H1 (cell line): ENCODE results near the gene CCDC107. TPM values are rescaled to one million over a fixed set of nuclear protein-coding genes. Genes with fewer than 3 reads are reported as not detected.

Experiments
- CTCF ChIA-PET: fragments of 300-600 bp; sonication (Branson Sonifier 250); formaldehyde crosslinking; loops from one replicate; lab custom pipeline; 2021; ENCODE audit not compliant: partially characterized antibody; lab: Charles Lee
- POLR2A ChIA-PET: fragments of 300-600 bp; sonication (Branson Sonifier 250); formaldehyde crosslinking; loops from one replicate; lab custom pipeline; 2021; ENCODE audit warnings: inconsistent platforms; ENCODE audit not compliant: partially characterized antibody; lab: Charles Lee
- DNase-seq, 2 experiments: peaks; one replicate each; pipeline versions ENCODE4 v3.0.0 to v3.0.0-alpha.2; 2010 to 2022; ENCODE audit warnings: low spot score in 2 of 2, low read depth in 1 of 2, mixed read lengths in 1 of 2
- FAIRE-seq: peaks from 2 replicates; lab custom pipeline; 2011; peaks lifted over from hg19 to GRCh38; lab: Jason Lieb, UNC
- H2AFZ ChIP-seq: 2 replicates; pipeline ENCODE4 v1.8.1; 2012; ENCODE audit warnings: low read length, inconsistent platforms
- H2AK5ac ChIP-seq: 2 replicates; pipeline ENCODE4 v1.6.1; 2013; ENCODE audit warnings: low read depth, low read length
- H2BK120ac ChIP-seq: replicated peaks from 2 replicates; pipeline ENCODE3; 2013; ENCODE audit warnings: low read depth, low read length, inconsistent platforms
- H2BK12ac ChIP-seq: 2 replicates; pipeline ENCODE4 v1.6.1; 2013; ENCODE audit warnings: low read depth, low read length
- H2BK15ac ChIP-seq: 2 replicates; pipeline ENCODE4 v1.6.1; 2013; ENCODE audit warnings: low read length
- H2BK20ac ChIP-seq: 2 replicates; pipeline ENCODE4 v1.6.1; 2013; ENCODE audit warnings: low read length
- H2BK5ac ChIP-seq: 2 replicates; pipeline ENCODE4 v1.6.1; 2013; ENCODE audit warnings: low read depth, low read length
- H3K14ac ChIP-seq: 2 replicates; pipeline ENCODE4 v1.6.1; 2013; ENCODE audit warnings: inconsistent platforms; ENCODE audit not compliant: insufficient read length
- H3K18ac ChIP-seq: 2 replicates; pipeline ENCODE4 v1.6.1; 2013; ENCODE audit warnings: low read length; ENCODE audit errors: extremely low read depth
- H3K23ac ChIP-seq: 2 replicates; pipeline ENCODE4 v1.6.1; 2013; ENCODE audit warnings: inconsistent platforms; ENCODE audit not compliant: insufficient read length
- H3K23me2 ChIP-seq: 2 replicates; pipeline ENCODE4 v1.6.1; 2013; ENCODE audit warnings: low read depth, low read length
- H3K27ac ChIP-seq: 2 replicates; pipeline ENCODE4 v1.6.1; 2011; ENCODE audit warnings: low read depth, low read length, inconsistent platforms
- H3K27me3 ChIP-seq, 4 experiments: replicated peaks in 1 of 4; 1 replicate in 1 of 4; 2 replicates in 3 of 4; pipeline versions ENCODE4 v1.6.1 to v1.8.1; 2011 to 2013; ENCODE audit warnings: low read length in 3 of 4, mild to moderate bottlenecking in 3 of 4, inconsistent platforms in 2 of 4, mixed read lengths in 2 of 4, moderate library complexity in 1 of 4; ENCODE audit not compliant: control insufficient read depth in 3 of 4, insufficient read depth in 3 of 4; ENCODE audit errors: extremely low read depth in 1 of 4
- H3K36me3 ChIP-seq, 4 experiments: 2 replicates each; pipeline versions ENCODE4 v1.6.1 to v1.8.1; 2011 to 2013; ENCODE audit warnings: mild to moderate bottlenecking in 4 of 4, low read length in 3 of 4, moderate library complexity in 2 of 4, control low read depth in 1 of 4, inconsistent platforms in 1 of 4; ENCODE audit not compliant: insufficient read depth in 4 of 4, control insufficient read depth in 2 of 4
- H3K4ac ChIP-seq: replicated peaks from 2 replicates; pipeline ENCODE3; 2013; ENCODE audit warnings: low read length, low read depth, mixed read lengths, inconsistent platforms; ENCODE audit not compliant: insufficient read length
- H3K4me1 ChIP-seq, 4 experiments: replicated peaks in 1 of 4; 1 replicate in 1 of 4; 2 replicates in 3 of 4; pipeline versions ENCODE4 v1.6.1 to v1.8.1; 2011 to 2013; ENCODE audit warnings: low read length in 3 of 4, inconsistent platforms in 2 of 4, mixed read lengths in 1 of 4; ENCODE audit not compliant: insufficient read depth in 4 of 4, control insufficient read depth in 3 of 4
- H3K4me2 ChIP-seq, 2 experiments: 2 replicates each; pipeline versions ENCODE4 v1.6.1 to v1.8.1; 2011 to 2013; ENCODE audit warnings: low read depth in 2 of 2, low read length in 2 of 2, control low read depth in 1 of 2, inconsistent platforms in 1 of 2, mild to moderate bottlenecking in 1 of 2; ENCODE audit not compliant: insufficient read depth in 1 of 2
- H3K4me3 ChIP-seq, 4 experiments: fragments of 200-600, 300-600 bp in 1 of 4; sonication (generic), shearing (Covaris generic), sonication (Bioruptor Twin) in 1 of 4; 2 replicates each; pipeline versions ENCODE4 v1.5.1 to v1.8.1; 2011 to 2016; ENCODE audit warnings: low read length in 4 of 4, low read depth in 3 of 4, control low read depth in 2 of 4, inconsistent platforms in 2 of 4, mild to moderate bottlenecking in 2 of 4, mixed read lengths in 1 of 4, moderate library complexity in 1 of 4; ENCODE audit not compliant: insufficient read depth in 2 of 4; ENCODE audit errors: extremely low read depth in 1 of 4
- H3K56ac ChIP-seq: replicated peaks from 2 replicates; pipeline ENCODE3; 2013; ENCODE audit warnings: low read depth, mild to moderate bottlenecking, mixed read lengths, low read length, inconsistent platforms; ENCODE audit not compliant: insufficient read length
- H3K79me1 ChIP-seq: 2 replicates; pipeline ENCODE4 v1.6.1; 2013; ENCODE audit warnings: low read depth, low read length, control low read depth
- H3K79me2 ChIP-seq, 2 experiments: 2 replicates each; pipeline versions ENCODE4 v1.6.1 to v1.8.1; 2012 to 2013; ENCODE audit warnings: low read length in 2 of 2, mild to moderate bottlenecking in 2 of 2, inconsistent platforms in 1 of 2; ENCODE audit not compliant: insufficient read depth in 2 of 2, control insufficient read depth in 1 of 2
- H3K9ac ChIP-seq, 4 experiments: replicated peaks in 1 of 4; 1 replicate in 1 of 4; 2 replicates in 3 of 4; pipeline versions ENCODE4 v1.6.1 to v1.8.1; 2011 to 2013; ENCODE audit warnings: low read depth in 3 of 4, low read length in 3 of 4, control low read depth in 2 of 4, mild to moderate bottlenecking in 2 of 4, moderate library complexity in 2 of 4, inconsistent platforms in 1 of 4; ENCODE audit errors: extremely low read depth in 1 of 4
- H3K9me3 ChIP-seq, 2 experiments: 2 replicates each; pipeline versions ENCODE4 v1.6.1 to v1.8.1; 2012 to 2013; ENCODE audit warnings: mild to moderate bottlenecking in 2 of 2, moderate library complexity in 2 of 2, control low read depth in 1 of 2, inconsistent platforms in 1 of 2, low read depth in 1 of 2, low read length in 1 of 2, mixed read lengths in 1 of 2; ENCODE audit not compliant: insufficient read depth in 2 of 2
- H4K20me1 ChIP-seq, 2 experiments: replicated peaks in 1 of 2; 2 replicates each; pipeline versions ENCODE3 to v1.8.1; 2011 to 2013; ENCODE audit warnings: inconsistent platforms in 2 of 2, low read length in 2 of 2, mild to moderate bottlenecking in 1 of 2; ENCODE audit not compliant: insufficient read depth in 2 of 2, control insufficient read depth in 1 of 2
- H4K5ac ChIP-seq: 2 replicates; pipeline ENCODE4 v1.6.1; 2013; ENCODE audit warnings: low read length, low read depth, mixed read lengths, inconsistent platforms; ENCODE audit not compliant: insufficient read length
- H4K8ac ChIP-seq: 2 replicates; pipeline ENCODE4 v1.8.0; 2013; ENCODE audit warnings: mild to moderate bottlenecking, moderate library complexity, low read length, inconsistent platforms; ENCODE audit not compliant: insufficient read depth; ENCODE audit errors: extremely low read depth
- H4K91ac ChIP-seq: replicated peaks from 2 replicates; pipeline ENCODE3; 2013; ENCODE audit warnings: low read length, mixed read lengths, inconsistent platforms; ENCODE audit not compliant: insufficient read length
- CEBPB ChIP-seq: IDR thresholded peaks from 2 replicates; pipeline ENCODE4 v1.6.1; 2012; ENCODE audit warnings: low read depth, low read length
- CHD2 ChIP-seq: IDR thresholded peaks from 2 replicates; pipeline ENCODE4 v1.6.1; 2012; ENCODE audit warnings: low read length, improper control_type of control experiment
- CREB1 ChIP-seq: IDR thresholded peaks from 2 replicates; pipeline ENCODE4 v1.6.1; 2012; ENCODE audit warnings: inconsistent platforms
- EGR1 ChIP-seq: IDR thresholded peaks from 2 replicates; pipeline ENCODE4 v1.6.1; 2011; ENCODE audit warnings: low read depth, low read length, borderline replicate concordance
- FOSL1 ChIP-seq: IDR thresholded peaks from 2 replicates; pipeline ENCODE4 v1.6.1; 2011; ENCODE audit warnings: mild to moderate bottlenecking, low read depth, low read length, moderate library complexity; ENCODE audit not compliant: insufficient read depth
- GTF2F1 ChIP-seq: IDR thresholded peaks from 2 replicates; pipeline ENCODE4 v1.6.1; 2012; ENCODE audit warnings: low read depth, low read length, improper control_type of control experiment, borderline replicate concordance
- JUND ChIP-seq: IDR thresholded peaks from 2 replicates; pipeline ENCODE4 v1.6.1; 2011; ENCODE audit warnings: mild to moderate bottlenecking, improper control_type of control experiment, low read length
- KDM4A ChIP-seq: IDR thresholded peaks from one replicate; pipeline ENCODE4 v1.7.1; 2012; ENCODE audit warnings: low read depth, mild to moderate bottlenecking, moderate library complexity, low read length, inconsistent platforms; ENCODE audit not compliant: severe bottlenecking
- KDM5A ChIP-seq: fragments of 200-600 bp; IDR thresholded peaks from 2 replicates; pipeline ENCODE4 v1.7.1; 2012; ENCODE audit warnings: mild to moderate bottlenecking, low read length, inconsistent platforms, mixed read lengths
- MAFK ChIP-seq: IDR thresholded peaks from 2 replicates; pipeline ENCODE4 v1.6.1; 2012; ENCODE audit warnings: low read depth, mild to moderate bottlenecking, improper control_type of control experiment, low read length
- SIRT6 ChIP-seq: IDR thresholded peaks from one replicate; pipeline ENCODE4 v1.7.1; 2012; ENCODE audit warnings: low read length, inconsistent platforms
- SP2 ChIP-seq: IDR thresholded peaks from 2 replicates; pipeline ENCODE4 v1.6.1; 2012; ENCODE audit warnings: mild to moderate bottlenecking, low read length, inconsistent platforms
- SUZ12 ChIP-seq: fragments of 200-600 bp; sonication (generic); IDR thresholded peaks from 2 replicates; pipeline ENCODE4 v1.6.1; 2012; ENCODE audit warnings: mild to moderate bottlenecking, inconsistent platforms, low read length, moderate library complexity, mixed read lengths
- WGBS, 2 experiments: shearing (Covaris generic) in 1 of 2; methylation state at CpG; one replicate each; pipeline versions ENCODE4 v1.1.6 to v1.1.7; 2013 to 2015; ENCODE audit warnings: low lambda C conversion rate in 2 of 2, mixed read lengths in 2 of 2, inconsistent platforms in 1 of 2, low coverage in 1 of 2, missing lambda C conversion rate in 1 of 2; ENCODE audit not compliant: insufficient replicate concordance in 2 of 2, insufficient coverage in 1 of 2, insufficient read length in 1 of 2; ENCODE audit errors: extremely low coverage in 1 of 2, missing lambda C conversion rate in 1 of 2; 5-methylcytosine and 5-hydroxymethylcytosine counted together
- polyA plus RNA-seq, 7 experiments: library from polyadenylated mRNA; depleted of rRNA in 3 of 7; stranded (reverse) in 5 of 7; unstranded in 2 of 7; fragments of >200 nt in 5 of 7; fragments of 200-250 nt in 2 of 7; gene quantifications; 1 replicate in 5 of 7; 2 replicates in 1 of 7; 4 replicates in 1 of 7; pipeline versions ENCODE4 v1.2.1 to v1.2.3, GENCODE V29; 2011 to 2013; ENCODE audit warnings: missing spikeins in 2 of 7, mixed read lengths in 2 of 7
- total RNA-seq: library from RNA; stranded (reverse); fragmentation: NEBNext Ultra II Directional; extraction: Animal tissue kit (Norgen Biotek cat#: 25700); gene quantifications from 2 replicates; pipeline ENCODE4 v1.2.1, GENCODE V29; 2021

Gene CCDC107
- total and polyA plus RNA-seq, 2 of the 8 experiments (the other 6 are each of a cell fraction or from before 2014, with no cell fraction given) = 8.2 to 9.0 TPM

DNA sequence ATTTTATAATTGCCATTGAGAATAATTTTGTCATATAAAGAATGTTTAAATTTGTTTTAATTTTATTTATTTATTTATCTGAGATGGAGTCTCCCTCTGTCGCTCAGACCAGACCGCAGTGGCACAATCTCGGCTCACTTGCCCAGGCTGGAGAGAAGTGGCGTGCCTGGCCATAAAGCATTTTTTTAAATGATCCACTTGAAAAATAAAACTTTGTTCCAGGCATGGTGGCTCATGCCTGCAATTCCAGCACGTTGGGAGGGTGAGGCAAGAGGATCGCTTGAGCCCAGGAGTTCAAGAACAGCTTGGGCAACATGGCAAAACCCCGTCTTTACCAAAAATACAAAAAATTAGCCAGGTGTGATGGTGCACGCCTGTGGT lies 5.3 kb upstream of the CCDC107 start:
- POLR2A ChIA-PET = interaction anchor here (0.8 to 1.4 kb wide), 2 partner anchors 31 to 49 kb away, joined by 3 read pairs; no protein-coding TSS in a partner anchor
- Histone ChIP-seq H3K23ac (no peak overlapping the region), H3K56ac (no peak overlapping the region), H3K4me3 (no peak overlapping the region), H2BK20ac (no peak overlapping the region), H4K91ac (no peak overlapping the region), H2BK120ac (no peak overlapping the region), H3K9ac (no peak overlapping the region), H2BK12ac (no peak overlapping the region), H3K14ac (no peak overlapping the region), H4K20me1 (no peaks in the 10 kb centered on the region), H3K4me2 (no peak overlapping the region), H2AK5ac (no peak overlapping the region), H3K79me1 (no peaks in the 10 kb centered on the region), H3K18ac (no peak overlapping the region), H2AFZ (no peak overlapping the region), H3K23me2 (peaks cover 8% of the 10 kb centered on the region), H3K27ac (no peak overlapping the region), H3K36me3 (no peaks in the 10 kb centered on the region), H4K8ac (no peak overlapping the region), H4K5ac (no peak overlapping the region), H2BK5ac (no peak overlapping the region), H3K4me1 (peaks cover 2 to 17% (median 12%) of the 10 kb centered on the region in 4 experiments; a peak in 6 of 7 replicates), H3K9me3 (no peaks in the 10 kb centered on the region), H3K4ac (no peak overlapping the region), H2BK15ac (no peak overlapping the region), H3K79me2 (no peaks in the 10 kb centered on the region), H3K27me3 (peaks cover 0 to 7% (median 0%) of the 10 kb centered on the region in 4 experiments; a peak in 1 of 7 replicates)
- TF ChIP-seq MAFK (no peak), GTF2F1 (no peak), SIRT6 (no peak), CHD2 (no peak), CREB1 (no peak), EGR1 (no peak), SP2 (no peak), JUND (no peak), KDM5A (no peak), KDM4A (no peak), SUZ12 (no peak), CEBPB (no peak), FOSL1 (no peak)
- CTCF ChIA-PET = interaction anchor here (15.9 kb wide), 1 partner anchor 40 kb away, joined by 347 read pairs; the partner anchor contains the start of gene TPM2
- FAIRE-seq = no peak
- 86% methylated on average over 8 of the region's 8 CpGs; no CpG with 5 or more reads in 1 of the 2 experiments for WGBS, 2 experiments
- no peak for DNase-seq
